Choroid plexus epithelial cell (primary cell): Measurements from ENCODE around the gene SRGAP3.

Experiments
- DNase-seq: peaks from one replicate; pipeline ENCODE4 v3.0.0-alpha.2; 2010; ENCODE audit warnings: low read depth
- H3K4me3 ChIP-seq: 2 replicates; pipeline ENCODE4 v1.5.1; 2011; ENCODE audit warnings: low read depth, mild to moderate bottlenecking, control low read depth, low read length, moderate library complexity
- TF ChIP-seq, protein P1 (sequence below): conservative IDR thresholded peaks from 2 replicates; pipeline ENCODE4 v1.5.1; 2011; ENCODE audit warnings: low read depth, mild to moderate bottlenecking, control low read depth, inconsistent platforms, low read length, moderate library complexity

The SRGAP3 gene

DNA sequence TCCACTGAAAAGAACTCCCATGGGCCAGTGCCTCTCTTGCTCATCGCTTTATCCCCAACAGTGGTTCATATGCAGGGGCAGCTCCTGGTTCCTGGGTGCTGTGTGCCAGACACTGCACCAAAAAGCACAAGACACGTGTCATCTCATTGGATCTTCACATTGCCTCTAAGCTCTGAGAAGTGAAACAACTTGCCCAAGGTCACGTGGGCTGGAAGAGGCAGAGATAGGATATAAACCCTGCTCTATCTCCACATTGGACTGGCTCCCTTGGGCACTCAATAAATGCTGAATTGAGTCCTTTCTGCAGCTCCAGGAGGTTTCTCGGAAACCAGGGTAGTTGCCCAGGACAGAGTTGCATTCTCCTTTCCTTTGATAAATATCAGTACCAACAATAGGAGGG, 88.1 kb downstream of the SRGAP3 start:
- TF ChIP-seq, protein P1, sequence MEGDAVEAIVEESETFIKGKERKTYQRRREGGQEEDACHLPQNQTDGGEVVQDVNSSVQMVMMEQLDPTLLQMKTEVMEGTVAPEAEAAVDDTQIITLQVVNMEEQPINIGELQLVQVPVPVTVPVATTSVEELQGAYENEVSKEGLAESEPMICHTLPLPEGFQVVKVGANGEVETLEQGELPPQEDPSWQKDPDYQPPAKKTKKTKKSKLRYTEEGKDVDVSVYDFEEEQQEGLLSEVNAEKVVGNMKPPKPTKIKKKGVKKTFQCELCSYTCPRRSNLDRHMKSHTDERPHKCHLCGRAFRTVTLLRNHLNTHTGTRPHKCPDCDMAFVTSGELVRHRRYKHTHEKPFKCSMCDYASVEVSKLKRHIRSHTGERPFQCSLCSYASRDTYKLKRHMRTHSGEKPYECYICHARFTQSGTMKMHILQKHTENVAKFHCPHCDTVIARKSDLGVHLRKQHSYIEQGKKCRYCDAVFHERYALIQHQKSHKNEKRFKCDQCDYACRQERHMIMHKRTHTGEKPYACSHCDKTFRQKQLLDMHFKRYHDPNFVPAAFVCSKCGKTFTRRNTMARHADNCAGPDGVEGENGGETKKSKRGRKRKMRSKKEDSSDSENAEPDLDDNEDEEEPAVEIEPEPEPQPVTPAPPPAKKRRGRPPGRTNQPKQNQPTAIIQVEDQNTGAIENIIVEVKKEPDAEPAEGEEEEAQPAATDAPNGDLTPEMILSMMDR, result no peak
- no peak overlapping the region for H3K4me3 ChIP-seq
- no peak for DNase-seq

DNA sequence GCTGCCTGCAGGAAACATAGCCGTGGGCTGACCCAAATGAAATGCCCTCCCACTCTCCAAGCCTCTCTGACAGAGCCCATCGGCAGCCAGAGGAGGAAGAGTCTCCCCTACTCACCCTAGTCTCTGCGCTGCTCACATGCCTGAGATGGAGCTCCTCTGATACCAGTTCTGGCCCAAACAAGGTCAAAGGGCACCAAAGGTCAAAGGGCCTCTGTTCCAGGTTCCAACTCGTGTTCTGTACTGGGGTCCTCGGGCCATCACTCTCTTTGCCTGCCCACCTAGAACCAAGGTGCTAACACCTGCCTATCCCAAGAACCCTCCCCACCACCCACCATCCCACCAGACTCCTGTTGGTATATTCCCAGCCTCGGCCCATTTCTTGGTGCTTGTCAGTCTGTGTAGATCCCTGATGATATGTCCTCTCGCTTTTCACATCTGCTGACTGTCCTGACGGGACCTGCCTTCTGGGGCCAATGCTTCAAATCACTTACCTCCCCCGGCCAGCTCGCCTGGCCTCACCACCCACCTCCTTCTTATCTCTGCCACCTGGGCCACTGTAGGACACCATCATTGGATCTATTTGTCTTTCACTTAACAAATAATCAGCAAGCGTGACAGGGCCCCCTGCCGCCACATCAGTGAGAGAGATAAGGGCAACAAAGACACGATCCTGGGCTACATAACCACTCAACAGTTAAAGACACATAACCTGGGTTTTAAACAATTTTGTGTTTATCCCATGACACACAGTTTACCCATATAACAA, 90.4 kb downstream of the SRGAP3 start:
- no peak for DNase-seq
- TF ChIP-seq, protein P1, result no peak
- no peak overlapping the region for H3K4me3 ChIP-seq

DNA sequence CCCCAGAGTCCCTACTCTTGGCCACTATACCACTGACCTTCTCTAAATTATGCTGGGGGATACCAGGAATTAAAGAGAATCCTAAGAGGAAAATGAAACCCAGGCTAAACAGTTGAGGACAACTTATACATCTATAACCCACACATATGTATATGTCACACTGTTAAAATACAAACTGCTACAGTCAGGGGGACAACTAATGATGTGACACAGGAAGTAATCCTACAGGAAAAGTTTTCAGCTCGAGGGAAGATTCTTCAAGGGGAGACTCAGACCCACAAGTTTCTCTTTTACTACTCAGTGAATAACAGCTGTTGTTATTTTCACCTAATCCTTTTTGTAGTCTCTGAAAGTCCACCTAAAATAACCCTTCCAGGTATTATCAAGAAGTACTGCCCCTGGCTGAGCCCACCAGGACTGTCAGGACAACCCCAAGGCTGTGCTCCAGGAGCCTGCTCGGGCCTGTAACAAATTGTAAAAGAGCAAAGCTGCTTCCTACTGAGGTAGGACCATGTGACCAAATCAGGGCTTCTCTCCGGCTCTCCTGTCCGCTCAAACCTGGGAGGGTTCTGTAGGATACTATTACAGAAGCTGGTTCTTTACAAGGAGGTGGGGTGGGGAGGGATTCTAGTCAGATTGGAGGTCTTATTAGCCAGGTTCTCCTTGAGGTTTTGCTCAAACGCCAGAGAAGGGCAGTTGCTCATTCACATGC, 91.6 kb downstream of the SRGAP3 start:
- TF ChIP-seq, protein P1, result no peak
- no peak overlapping the region for H3K4me3 ChIP-seq
- no peak for DNase-seq

DNA sequence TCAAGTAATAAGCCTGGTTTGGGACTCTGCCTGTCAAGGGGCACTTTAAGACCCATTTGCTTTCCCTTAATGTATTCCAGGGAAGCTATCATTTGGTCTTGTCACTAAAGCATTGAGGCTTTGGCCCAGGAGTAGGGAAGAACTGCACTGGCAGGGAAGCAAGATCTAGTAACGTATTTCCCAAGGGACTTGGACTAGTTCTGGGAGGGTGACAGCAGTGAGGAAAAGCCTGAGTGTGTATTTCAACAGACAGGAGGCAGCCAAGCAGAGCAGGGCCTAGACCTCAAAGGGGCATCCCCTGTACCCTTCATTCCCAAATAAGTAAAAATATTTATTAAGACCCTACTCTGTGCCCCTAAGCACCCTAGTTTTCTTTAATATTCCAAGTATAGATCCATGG, 92.8 kb downstream of the SRGAP3 start:
- DNase-seq, result no peak
- H3K4me3 ChIP-seq, result no peak overlapping the region
- TF ChIP-seq, protein P1, result no peak

DNA sequence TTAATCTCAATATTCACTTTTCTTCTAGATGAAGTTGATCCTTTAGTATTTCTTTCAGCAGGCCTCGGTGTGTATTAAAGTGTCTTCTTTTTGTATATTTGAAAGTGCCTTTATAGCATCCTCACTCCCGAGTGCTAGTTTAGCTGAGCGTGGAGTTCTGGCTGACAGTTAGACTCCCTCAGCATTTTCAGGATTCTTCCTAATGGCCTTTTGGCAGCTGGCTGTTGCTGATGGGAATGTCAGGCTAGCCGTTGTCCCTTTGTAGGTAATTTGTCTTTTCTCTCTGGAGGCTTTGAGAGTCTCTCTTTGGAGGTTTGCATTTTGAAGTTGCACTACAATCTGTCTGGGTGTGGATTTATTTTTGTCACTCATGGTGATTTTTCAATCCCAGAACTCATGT, 94.4 kb downstream of the SRGAP3 start:
- TF ChIP-seq, protein P1, result no peak
- DNase-seq, result no peak
- H3K4me3 ChIP-seq, result no peak overlapping the region

DNA sequence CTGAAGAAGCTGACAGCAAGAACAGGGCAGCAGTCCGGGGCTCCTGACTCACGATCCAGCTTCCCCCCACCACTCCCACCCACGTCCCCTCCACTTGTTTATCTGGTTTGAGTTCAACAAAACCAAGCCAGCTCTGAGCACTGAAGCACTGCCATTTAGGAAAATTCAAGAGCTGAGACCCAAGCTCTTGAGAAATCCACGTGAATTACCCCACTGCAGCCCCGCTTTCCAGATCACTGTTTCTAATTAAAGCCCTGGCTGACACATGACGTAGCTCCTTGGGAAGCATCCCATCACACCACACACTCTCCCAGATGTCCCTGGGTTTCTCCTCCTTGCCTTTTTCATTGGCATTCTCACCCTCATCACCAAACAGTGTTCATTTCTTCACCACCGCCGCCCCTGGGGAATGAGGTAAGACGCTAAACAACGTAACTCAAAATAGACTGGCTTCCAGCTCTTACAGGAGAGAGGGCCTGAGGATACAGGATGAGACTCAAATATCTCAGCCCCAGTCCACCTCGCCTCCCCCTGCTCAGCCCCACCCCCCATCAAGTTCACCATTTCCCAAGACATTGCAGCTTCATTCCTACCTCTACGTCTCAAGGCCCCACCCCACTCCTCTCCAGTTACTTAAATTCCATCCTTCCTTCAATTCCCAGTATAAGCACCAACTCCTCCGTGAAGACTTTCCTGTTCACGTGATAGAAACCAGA, 95.4 kb downstream of the SRGAP3 start:
- H3K4me3 ChIP-seq, result no peak overlapping the region
- TF ChIP-seq, protein P1, result no peak
- DNase-seq, result no peak
